ENCODE results near the gene TGM1.
A peak's percentile ranks its signal among the peaks of the same experiment; 100 is the strongest.
"Not testable (repeated sequence)": the region's sequence is repeated elsewhere in the genome, so short reads cannot be mapped to it uniquely, and the experiment has no call there.

Gene TGM1

GRCh38 chr14:24233538-24233866 lies 29.5 kb downstream of the TGM1 start:
- no peak for DNase-seq (ENCODE audit: low spot score)

- DNase-seq (ENCODE audit: low spot score) = peak; percentile 81
These were observed 30.1 kb downstream of the TGM1 start, which contains the start of gene GMPR2 for GRCh38 chr14:24232645-24233537. Gene GMPR2, plus strand, starts transcription at chr14:24232929. Its CDS starts 325 bp downstream, at chr14:24233254.

- peak; percentile 95 for DNase-seq (ENCODE audit: low spot score)
These were observed 30.8 kb downstream of the TGM1 start, which contains the start of gene NEDD8 for GRCh38 chr14:24232121-24232644. Gene NEDD8, minus strand, starts transcription at chr14:24232367. Its CDS starts 100 bp downstream, at chr14:24232267.

- no peak for DNase-seq (ENCODE audit: low spot score)
These were observed 31.5 kb downstream of the TGM1 start for GRCh38 chr14:24231263-24232120.

GRCh38 chr14:24228902-24229301 lies 34.1 kb downstream of the TGM1 start:
- DNase-seq (ENCODE audit: low spot score) = no peak

GRCh38 chr14:24226473-24226872 lies 36.5 kb downstream of the TGM1 start:
- DNase-seq (ENCODE audit: low spot score) = no peak

- peak; percentile 73 for DNase-seq (ENCODE audit: low spot score)
These were observed 38.3 kb downstream of the TGM1 start for GRCh38 chr14:24224618-24225071.

- DNase-seq (ENCODE audit: low spot score) = not testable (repeated sequence)
These were observed 40.0 kb downstream of the TGM1 start for GRCh38 chr14:24222987-24223386.

- no peak for DNase-seq (ENCODE audit: low spot score)
These were observed 43.5 kb downstream of the TGM1 start for GRCh38 chr14:24219521-24219920.

GRCh38 chr14:24219080-24219479 lies 43.9 kb downstream of the TGM1 start:
- DNase-seq (ENCODE audit: low spot score) = no peak

- not testable (repeated sequence) for DNase-seq (ENCODE audit: low spot score)
These were observed 46.1 kb downstream of the TGM1 start for GRCh38 chr14:24216876-24217275.

GRCh38 chr14:24216345-24216699 lies 46.7 kb downstream of the TGM1 start:
- no peak for DNase-seq (ENCODE audit: low spot score)

- DNase-seq (ENCODE audit: low spot score) = peak; percentile 91
These were observed 47.3 kb downstream of the TGM1 start, which contains the start of gene MDP1 for GRCh38 chr14:24215495-24216344. Gene MDP1, minus strand, starts transcription at chr14:24216066. Its CDS starts 111 bp downstream, at chr14:24215955.

GRCh38 chr14:24213866-24214662 lies 48.9 kb downstream of the TGM1 start:
- no peak for DNase-seq (ENCODE audit: low spot score)

- peak; percentile 97 for DNase-seq (ENCODE audit: low spot score)
These were observed 49.8 kb downstream of the TGM1 start, which contains the start of gene CHMP4A for GRCh38 chr14:24212924-24213865. Gene CHMP4A, minus strand, starts transcription at chr14:24213488. Its CDS starts 49 bp downstream, at chr14:24213439.

GRCh38 chr14:24211311-24211710 lies 51.7 kb downstream of the TGM1 start:
- DNase-seq (ENCODE audit: low spot score) = no peak

- no peak for DNase-seq (ENCODE audit: low spot score)
These were observed 55.4 kb downstream of the TGM1 start for GRCh38 chr14:24207625-24208024.

- no peak for DNase-seq (ENCODE audit: low spot score)
These were observed 55.8 kb downstream of the TGM1 start for GRCh38 chr14:24207104-24207551.

Measured in GM03348 (cell line).